OCI-LY7 (cell line): ENCODE measurements around the gene MRPL53.

Experiments used
- CTCF ChIP-seq: fragments of 200-600 bp; sonication (generic); conservative IDR thresholded peaks from 2 replicates; pipeline ENCODE4 v1.5.1; 2014; ENCODE audit warnings: mild to moderate bottlenecking, antibody characterized with exemption, low read length, moderate library complexity, mixed read lengths
- EZH2phosphoT487 ChIP-seq: fragments of 200-600 bp; sonication (generic); IDR thresholded peaks from 2 replicates; pipeline ENCODE4 v1.6.1; 2018; ENCODE audit warnings: low read depth, borderline replicate concordance, mild to moderate bottlenecking, mixed run types, antibody characterized with exemption, low read length, moderate library complexity, mixed read lengths

- TF ChIP-seq CTCF = no peak
- TF ChIP-seq EZH2phosphoT487 = no peak
Observed at GRCh38 chr2:74495440-74495839, 23.0 kb upstream of the MRPL53 start.
